Measurements from ENCODE around the gene KRT6A.

Gene KRT6A

DNA sequence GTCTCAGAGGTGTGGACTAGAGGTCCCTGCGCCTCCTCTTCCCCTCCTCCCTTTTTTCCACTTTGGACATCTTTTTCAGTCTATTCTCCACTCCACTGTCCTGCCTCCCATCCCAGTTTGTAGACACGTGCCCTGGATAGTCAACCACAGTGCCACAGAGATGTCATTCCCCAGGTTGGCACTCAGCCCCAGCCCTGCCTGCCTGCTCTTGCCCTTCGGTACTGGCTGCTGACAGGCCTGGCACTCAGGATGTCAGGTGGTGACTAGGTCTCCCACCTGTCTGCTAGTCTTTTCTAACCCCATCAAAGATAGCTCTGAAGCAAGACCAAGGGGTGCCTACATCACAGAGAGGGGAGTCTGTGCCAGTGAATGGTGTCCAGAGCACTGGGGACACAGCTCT, 44.0 kb upstream of the KRT6A start:
- H3K27ac ChIP-seq: no peak overlapping the region
- no peaks in the 10 kb centered on the region for H3K36me3 ChIP-seq
- TF ChIP-seq, protein P1, sequence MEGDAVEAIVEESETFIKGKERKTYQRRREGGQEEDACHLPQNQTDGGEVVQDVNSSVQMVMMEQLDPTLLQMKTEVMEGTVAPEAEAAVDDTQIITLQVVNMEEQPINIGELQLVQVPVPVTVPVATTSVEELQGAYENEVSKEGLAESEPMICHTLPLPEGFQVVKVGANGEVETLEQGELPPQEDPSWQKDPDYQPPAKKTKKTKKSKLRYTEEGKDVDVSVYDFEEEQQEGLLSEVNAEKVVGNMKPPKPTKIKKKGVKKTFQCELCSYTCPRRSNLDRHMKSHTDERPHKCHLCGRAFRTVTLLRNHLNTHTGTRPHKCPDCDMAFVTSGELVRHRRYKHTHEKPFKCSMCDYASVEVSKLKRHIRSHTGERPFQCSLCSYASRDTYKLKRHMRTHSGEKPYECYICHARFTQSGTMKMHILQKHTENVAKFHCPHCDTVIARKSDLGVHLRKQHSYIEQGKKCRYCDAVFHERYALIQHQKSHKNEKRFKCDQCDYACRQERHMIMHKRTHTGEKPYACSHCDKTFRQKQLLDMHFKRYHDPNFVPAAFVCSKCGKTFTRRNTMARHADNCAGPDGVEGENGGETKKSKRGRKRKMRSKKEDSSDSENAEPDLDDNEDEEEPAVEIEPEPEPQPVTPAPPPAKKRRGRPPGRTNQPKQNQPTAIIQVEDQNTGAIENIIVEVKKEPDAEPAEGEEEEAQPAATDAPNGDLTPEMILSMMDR (IDR thresholded peaks at IDR 0.05; ENCODE audit: low read depth, low read length): no peak
- no peaks in the 10 kb centered on the region for H3K9me3 ChIP-seq (ENCODE audit: severe bottlenecking)
- no peak for DNase-seq
- H3K4me3 ChIP-seq (ENCODE audit: low read depth, low read length): no peak overlapping the region
- H3K27me3 ChIP-seq (ENCODE audit: insufficient read depth, low read depth, severe bottlenecking): peaks cover 92% of the 10 kb centered on the region

DNA sequence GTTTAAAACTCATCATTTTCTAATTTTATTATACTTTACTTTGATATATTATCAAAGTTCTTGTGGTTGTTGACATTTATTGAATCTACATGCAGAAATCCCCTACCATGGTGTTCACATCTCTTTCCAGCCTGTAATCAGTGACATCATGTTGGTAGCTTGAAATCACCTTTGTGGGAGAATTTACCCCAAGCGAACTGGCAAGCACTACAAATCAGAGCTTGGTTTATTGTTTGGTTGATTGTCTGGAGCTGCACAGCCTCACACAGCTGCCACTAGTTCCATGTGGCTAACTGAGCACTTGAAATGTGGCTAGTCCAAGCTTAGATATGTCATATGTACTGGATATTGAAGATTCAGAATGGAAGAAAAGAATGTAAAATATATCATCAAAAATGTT, 42.5 kb upstream of the KRT6A start:
- Histone ChIP-seq H3K27ac (no peak overlapping the region), H3K9me3 (ENCODE audit: severe bottlenecking) (no peaks in the 10 kb centered on the region), H3K27me3 (ENCODE audit: insufficient read depth, low read depth, severe bottlenecking) (peaks cover 92% of the 10 kb centered on the region), H3K36me3 (no peaks in the 10 kb centered on the region), H3K4me3 (ENCODE audit: low read depth, low read length) (no peak overlapping the region)
- TF ChIP-seq, protein P1 (IDR thresholded peaks at IDR 0.05; ENCODE audit: low read depth, low read length): no peak
- no peak for DNase-seq

DNA sequence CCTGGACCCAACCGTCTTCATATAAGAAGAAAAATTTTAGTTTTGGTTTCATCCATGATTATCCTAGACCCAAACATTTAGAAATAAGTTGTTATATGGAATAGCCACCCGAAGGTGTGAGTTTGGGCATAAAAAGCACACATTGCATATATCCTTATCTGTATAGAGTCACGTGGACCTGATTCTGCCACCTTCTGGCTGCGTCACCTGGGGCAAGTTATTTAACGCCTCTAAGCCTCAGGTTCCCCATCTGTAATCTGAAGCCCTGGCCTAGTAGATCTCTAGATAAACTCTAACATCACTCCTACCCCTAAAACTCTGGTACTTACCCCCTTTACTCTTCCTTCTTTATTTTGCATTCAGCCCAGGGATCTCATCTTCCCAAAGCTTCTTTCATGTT, 41.4 kb upstream of the KRT6A start:
- no peak overlapping the region for H3K4me3 ChIP-seq (ENCODE audit: low read depth, low read length)
- H3K27ac ChIP-seq: no peak overlapping the region
- H3K27me3 ChIP-seq (ENCODE audit: insufficient read depth, low read depth, severe bottlenecking): peaks cover 94% of the 10 kb centered on the region
- H3K36me3 ChIP-seq: no peaks in the 10 kb centered on the region
- no peak for DNase-seq
- H3K9me3 ChIP-seq (ENCODE audit: severe bottlenecking): no peaks in the 10 kb centered on the region
- TF ChIP-seq, protein P1 (IDR thresholded peaks at IDR 0.05; ENCODE audit: low read depth, low read length): no peak

DNA sequence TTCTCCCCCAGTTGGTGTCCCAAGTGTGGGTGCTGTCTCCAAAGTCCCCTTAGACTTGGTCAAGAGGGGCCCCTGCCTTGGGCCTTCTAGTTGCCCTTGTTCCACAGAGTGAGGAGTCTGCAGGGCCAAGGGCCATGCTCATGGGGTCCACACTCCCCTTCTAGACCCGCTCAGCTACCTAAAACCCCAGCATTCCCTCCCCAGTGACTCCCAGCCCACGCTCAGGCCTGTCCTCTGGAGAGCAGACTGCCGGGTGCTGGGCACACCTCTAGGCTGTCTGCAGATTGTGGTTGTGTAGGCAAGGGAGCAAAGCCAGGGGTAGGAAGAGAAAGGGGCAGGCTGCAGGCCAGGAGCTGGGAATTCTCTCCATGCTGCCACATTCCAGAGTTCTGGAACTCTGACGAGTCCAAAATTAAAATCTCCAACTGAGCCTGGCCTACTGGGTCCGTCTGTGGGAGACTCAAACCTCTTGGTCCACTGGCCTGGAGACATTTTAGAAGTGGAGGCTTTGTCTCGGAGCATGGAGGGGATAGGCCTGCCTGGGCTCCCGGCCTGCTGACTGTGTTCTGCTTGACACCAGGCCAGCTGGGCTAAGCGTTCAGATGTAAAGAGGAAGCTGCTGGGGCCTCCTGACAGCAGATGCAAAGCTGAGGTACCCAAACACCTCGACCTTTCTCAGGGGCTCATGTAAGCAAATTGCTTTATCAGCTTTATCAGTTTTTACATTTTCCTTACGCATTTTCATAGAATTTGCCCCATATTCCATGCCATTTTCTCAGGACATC, 40.8 kb upstream of the KRT6A start:
- H3K27ac ChIP-seq: no peak overlapping the region
- TF ChIP-seq, protein P1 (IDR thresholded peaks at IDR 0.05; ENCODE audit: low read depth, low read length): no peak
- H3K4me3 ChIP-seq (ENCODE audit: low read depth, low read length): no peak overlapping the region
- no peaks in the 10 kb centered on the region for H3K9me3 ChIP-seq (ENCODE audit: severe bottlenecking)
- peaks cover 94% of the 10 kb centered on the region for H3K27me3 ChIP-seq (ENCODE audit: insufficient read depth, low read depth, severe bottlenecking)
- H3K36me3 ChIP-seq: no peaks in the 10 kb centered on the region
- no peak for DNase-seq

DNA sequence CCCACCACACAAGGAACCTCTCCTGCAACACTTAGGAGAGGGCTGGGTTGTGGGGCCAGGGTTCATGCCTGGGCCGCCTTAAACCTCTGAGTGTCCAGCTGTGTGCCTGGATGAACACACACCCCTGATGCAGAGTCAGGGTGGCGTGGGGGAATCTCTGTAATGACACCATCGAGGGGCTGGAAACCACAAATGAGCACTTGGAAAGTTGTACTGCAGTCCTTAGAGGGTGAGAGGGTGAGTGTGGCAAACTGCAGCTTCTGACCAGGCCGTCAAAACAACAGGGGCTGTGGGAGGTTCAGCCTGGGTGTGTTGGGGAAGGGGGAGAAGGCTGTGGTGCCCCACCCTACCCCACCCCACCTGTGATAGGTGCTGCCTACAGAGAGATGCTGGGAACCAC, 39.6 kb upstream of the KRT6A start:
- no peak for DNase-seq

More for the DNA sequence above, 39.6 kb upstream of the KRT6A start:
- Histone ChIP-seq H3K36me3 (no peaks in the 10 kb centered on the region), H3K4me3 (ENCODE audit: low read depth, low read length) (no peak overlapping the region), H3K27me3 (ENCODE audit: insufficient read depth, low read depth, severe bottlenecking) (peaks cover 94% of the 10 kb centered on the region), H3K9me3 (ENCODE audit: severe bottlenecking) (no peaks in the 10 kb centered on the region), H3K27ac (no peak overlapping the region)
- TF ChIP-seq, protein P1 (IDR thresholded peaks at IDR 0.05; ENCODE audit: low read depth, low read length): no peak

All from WERI-Rb-1 (cell line).